GM19328 (cell line): Measurements from ENCODE around the gene AOC3.

Experiments used
- ATAC-seq: cut with Tn5 transposase; IDR thresholded peaks from one replicate; pipeline ENCODE4 v1.9.1; 2021; ENCODE audit warnings: mild to moderate bottlenecking, moderate library complexity; ENCODE audit not compliant: unreplicated experiment

AOC3 gene, protein sequence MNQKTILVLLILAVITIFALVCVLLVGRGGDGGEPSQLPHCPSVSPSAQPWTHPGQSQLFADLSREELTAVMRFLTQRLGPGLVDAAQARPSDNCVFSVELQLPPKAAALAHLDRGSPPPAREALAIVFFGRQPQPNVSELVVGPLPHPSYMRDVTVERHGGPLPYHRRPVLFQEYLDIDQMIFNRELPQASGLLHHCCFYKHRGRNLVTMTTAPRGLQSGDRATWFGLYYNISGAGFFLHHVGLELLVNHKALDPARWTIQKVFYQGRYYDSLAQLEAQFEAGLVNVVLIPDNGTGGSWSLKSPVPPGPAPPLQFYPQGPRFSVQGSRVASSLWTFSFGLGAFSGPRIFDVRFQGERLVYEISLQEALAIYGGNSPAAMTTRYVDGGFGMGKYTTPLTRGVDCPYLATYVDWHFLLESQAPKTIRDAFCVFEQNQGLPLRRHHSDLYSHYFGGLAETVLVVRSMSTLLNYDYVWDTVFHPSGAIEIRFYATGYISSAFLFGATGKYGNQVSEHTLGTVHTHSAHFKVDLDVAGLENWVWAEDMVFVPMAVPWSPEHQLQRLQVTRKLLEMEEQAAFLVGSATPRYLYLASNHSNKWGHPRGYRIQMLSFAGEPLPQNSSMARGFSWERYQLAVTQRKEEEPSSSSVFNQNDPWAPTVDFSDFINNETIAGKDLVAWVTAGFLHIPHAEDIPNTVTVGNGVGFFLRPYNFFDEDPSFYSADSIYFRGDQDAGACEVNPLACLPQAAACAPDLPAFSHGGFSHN

DNA sequence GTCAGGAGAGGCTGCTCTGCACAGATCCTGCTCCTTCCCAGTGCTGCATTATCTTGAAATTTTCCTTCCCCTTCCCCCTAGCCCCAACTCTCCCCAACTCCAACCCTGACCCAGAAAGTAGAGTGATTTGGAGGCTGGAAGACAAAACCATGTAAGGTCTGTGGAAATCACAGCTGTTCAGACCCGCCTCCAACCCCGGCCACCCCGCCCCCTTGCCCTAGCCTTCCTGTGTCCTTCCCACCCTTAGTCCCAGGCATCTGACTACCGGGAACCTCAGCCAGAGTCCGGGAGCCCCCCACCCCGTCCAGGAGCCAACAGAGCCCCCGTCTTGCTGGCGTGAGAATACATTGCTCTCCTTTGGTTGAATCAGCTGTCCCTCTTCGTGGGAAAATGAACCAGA, at the start of gene AOC3:
Gene AOC3 (plus strand): TSS at position 246 of the 400 bp plus-strand sequence. CDS start 145 bp downstream, at position 391.
- ATAC-seq = no peak

DNA sequence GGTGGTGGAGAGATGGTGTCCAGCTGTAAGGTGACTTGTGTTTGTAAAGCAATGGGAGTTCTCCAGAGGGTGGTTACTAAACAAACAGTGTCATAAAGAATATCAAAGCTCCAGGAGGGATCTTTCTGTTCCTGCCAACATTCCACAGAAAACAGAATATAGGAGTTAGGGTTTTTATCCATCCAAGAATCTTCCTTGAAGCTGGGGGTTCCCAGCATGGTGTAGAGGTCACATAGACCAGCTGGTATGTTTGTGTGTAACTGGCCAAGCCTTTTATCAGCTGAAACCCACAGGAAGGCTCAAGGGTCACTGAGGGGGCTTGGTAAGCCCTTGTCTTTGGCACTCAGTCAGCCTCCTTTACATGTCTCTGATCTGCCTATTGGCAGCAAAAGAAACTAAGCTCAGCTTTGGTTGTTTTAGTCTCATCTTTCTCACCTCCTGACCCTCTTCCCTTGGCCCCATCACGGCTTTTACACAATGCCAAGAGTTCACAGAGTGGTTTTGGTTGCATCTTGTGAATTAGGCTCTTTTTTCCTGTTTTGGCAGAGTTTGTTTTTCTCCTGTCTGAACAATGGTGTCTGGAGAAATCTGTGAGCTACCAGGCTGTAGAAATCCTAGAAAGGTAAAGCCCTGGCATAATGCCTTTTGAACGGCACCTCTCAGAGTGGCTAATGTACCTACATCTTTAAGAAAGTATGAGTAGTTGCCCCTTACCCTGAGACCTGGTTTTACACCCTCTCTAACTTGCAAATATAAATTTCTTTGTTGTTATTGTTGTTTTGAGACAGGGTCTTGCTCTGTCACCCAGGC, 47.7 kb upstream of the AOC3 start:
- ATAC-seq = no peak

DNA sequence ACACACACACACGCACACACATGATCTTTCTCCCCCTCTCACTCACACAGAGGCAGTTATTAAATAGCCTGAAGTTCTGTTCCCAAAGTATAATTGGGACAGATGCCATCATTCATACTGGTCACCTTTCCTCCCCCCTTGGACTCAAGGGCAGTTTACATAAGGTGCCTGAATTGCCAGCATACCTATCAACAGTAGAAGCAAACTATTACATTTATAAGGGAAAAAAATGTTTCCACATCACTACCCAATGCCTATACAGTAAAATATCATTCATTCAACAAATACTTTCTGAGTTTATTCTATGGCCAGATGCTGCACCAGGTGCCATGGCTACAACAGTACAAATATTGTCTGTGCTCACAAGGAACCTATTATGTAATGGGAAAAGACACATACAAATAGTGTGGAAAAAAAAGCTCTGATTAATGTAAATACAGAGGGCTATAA, 46.1 kb upstream of the AOC3 start:
- ATAC-seq = no peak

DNA sequence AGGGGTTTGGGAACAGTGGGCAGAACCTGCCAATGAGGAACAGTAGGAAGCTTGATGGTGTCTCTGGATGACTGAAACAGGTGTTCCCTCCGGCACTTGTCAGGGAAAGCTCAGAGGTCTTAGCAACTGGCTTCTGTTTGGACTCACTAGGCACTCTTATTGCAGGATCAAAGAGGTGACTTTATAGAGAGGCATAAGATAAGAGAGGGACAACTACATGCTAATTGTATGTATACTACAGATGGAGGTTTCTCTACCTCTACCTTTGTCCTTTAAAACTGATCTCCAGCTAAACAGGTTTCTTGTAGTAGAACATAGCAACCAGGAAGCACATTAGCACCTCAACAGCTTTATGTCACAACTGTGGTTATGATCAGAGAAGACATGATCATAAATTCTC, 44.8 kb upstream of the AOC3 start:
- ATAC-seq = no peak

DNA sequence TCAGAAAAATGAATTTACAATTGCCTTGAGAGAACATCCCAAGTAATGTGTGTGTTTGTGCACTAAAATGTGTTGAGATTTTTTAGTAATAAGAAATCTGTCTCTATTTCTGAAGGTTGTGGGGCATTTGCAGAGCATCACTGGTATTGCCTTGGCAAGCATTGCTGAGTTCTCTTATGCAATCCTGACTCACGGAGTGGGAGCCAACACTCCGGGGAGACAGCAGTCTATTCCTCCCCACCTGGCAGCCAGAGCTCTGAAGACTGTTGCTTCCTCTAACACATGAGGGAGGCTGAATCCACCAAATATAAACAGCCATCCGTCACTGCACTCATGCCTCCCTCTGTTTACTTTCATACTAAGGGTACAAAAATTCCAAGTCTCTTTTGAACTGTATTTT, 41.7 kb upstream of the AOC3 start:
- ATAC-seq = no peak

DNA sequence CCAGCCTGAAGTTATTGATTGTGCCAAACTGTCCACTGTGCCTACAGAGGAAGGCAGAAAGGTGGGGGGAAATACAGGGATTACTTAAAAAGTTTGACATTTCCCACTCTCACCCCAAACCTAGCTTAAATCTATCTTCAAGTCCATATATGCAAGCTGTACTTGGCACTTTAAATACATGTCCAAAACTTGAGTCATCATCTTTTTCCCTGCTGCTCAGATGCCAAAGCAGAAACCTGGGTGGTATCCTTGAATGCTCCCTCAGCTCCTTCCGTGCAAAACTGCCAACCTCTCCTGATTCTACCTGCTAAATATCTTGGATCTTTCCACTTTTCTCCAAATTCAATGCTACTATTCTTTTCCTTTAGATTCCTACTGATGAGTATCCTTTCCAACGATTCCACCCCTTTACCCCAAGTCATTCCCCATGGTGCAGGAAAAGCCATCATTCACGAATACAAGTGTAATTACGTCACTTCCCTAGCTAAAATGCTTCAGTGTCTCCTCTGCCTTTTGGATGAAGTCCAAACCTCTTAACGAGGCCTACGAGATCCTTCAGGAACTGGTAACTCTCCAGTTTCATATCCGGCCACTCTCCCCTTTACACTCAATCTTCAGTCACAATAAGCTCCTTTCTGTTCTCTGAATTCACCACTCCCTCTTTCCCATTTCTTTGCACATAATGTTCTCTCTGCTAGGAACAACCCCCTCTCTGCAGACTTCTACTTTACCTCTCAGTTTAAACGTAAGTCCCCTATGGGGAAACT, 36.2 kb upstream of the AOC3 start:
- no peak for ATAC-seq

DNA sequence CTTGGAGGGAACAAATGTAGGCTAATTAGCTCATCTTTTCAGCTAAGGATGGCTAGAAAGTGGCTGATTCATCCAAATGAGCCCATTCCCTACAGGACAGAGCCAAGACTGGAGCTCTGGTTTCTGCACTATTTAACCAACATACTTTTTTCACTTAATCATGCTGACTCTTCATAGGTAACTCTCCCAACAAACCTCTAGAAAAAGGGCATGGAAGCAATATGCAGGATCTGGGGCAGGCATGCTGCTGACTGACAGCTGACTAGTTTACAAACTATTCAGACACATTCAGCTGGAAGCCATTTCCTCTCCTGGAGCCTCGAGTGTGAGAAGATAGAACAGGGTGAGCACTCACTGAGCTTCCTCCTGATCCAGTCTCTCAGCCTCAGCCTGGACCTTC, 33.1 kb upstream of the AOC3 start:
- ATAC-seq = no peak

DNA sequence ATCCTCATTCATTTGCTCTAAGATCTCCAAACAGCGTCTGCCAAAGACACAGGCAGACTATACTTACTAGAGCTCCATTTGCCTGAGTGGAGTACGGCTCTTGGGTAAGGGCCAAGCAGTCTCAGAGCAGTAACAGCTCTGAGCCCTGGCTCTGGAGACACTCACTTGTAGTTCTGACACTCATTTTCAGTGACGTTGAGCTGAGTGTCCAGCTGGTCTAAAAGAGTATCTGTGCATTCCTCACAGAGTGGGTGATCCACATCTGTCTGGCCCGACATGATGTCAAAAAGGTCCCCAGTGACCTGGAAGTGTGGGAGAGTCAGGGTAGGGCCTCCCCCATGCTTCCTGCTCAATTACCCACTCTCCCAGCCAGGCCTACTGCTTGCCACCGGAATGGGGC, 32.6 kb upstream of the AOC3 start:
- ATAC-seq = no peak

DNA sequence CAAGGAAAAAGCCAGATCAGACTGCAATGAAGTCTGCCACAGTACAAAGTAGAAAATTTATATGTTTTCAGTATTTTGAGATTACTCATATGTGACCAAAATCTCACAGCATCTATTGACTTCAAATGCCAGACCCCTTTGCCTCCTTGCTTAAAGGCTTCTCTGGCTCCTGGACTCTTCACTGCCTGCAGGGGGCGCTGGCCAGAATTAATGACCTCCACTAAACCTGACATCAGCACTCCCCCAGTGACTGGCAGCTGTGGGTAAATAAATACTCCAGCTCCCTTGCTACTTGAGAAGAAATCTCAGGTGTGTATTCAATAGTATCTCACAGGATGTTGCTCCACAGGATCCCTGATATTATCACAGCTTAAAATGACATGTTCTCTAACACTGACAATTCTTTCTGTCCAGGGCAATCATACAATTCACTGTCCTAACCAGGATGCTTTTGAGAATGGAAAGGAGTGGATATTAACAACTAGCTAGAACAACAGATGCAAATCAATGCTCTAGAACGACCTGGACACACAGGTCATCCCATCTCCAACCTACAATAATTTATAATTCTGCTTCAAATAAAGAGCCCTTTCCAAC, 31.0 kb upstream of the AOC3 start:
- ATAC-seq = no peak

DNA sequence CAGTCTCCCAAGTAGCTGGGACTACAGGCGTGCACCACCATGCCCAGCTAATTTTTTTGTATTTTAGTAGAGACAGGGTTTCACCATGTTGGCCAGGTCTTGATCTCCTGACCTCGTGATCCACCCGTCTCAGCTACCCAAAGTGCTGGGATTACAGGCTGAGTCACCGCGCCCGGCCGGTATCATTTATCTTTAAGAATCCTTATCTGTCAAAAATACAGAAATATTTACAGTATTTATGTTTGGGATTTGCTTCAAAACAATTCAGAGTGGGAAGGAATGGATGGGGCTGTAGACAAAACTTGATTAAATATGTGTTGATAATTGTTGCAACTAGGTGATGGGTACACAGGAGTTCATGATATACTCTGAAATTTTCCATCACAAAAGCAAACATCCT, 29.8 kb upstream of the AOC3 start:
- ATAC-seq = no peak

DNA sequence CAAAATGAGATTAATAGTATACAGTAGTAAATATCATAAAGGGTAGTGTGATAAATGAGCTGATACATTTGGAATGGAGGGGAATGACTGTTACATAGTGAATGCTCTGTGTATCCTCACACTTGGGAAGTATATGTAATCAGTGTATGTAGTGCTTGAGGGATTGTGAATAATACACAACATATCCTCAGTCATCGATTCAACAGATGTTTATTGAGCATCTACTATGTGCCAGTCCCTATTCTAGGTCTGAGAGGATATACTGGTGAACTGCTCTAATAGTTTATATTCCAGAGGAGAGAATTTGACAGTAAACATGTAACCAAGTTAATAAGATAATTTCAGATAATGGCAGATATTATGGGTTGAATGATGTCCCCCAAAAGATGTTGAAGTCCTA, 23.5 kb upstream of the AOC3 start:
- no peak for ATAC-seq

DNA sequence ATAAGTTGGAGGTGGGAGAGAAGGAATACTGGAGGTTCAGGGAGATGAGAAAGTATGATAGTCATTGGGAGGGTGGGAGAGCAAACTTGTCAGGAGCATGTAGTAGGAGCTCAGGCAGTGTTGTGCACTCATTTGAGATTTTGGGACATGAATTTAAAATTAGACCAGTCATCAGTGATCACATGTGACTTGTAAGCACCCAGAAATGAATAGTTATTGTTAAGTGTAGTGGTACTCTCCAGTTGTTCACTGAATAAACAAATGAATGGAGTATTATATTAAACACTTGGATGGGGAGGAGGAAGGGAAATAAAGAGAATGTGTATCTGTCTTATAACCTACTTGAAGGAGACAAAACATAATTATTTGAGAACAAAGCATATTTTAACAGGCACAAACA, 20.0 kb upstream of the AOC3 start:
- no peak for ATAC-seq

DNA sequence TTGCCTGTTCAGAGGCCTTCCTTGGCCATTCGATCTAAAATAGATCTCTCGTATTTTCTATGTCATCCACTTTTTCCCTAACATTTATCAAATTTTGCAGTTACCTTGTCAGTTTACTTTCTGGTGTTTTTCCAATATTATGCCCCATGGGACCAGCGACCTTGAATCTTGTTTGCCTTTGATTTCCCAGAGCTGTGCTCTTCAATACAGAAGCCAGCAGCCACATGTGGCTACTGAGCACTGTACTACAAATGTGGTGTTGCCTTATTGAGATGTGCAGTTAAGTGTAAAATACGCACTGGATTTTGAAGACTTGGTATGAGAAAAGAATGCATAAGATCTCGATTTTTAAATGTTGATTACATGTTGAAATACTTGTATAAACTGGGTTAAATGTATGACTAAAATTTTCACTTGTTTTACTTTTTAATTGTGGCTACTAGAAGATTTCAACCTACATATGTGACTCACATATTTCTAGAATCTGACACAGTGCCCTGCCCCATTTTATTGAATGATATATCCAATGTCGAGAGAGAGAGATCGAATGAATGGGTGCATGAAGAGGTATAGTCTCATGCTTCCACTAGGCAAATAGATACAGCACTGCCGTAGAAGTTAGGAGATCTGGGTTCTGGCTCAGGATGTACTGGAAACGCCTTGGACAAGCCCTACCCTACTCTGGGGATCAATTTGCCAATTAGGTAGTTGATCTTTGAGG, 18.6 kb upstream of the AOC3 start:
- no peak for ATAC-seq

DNA sequence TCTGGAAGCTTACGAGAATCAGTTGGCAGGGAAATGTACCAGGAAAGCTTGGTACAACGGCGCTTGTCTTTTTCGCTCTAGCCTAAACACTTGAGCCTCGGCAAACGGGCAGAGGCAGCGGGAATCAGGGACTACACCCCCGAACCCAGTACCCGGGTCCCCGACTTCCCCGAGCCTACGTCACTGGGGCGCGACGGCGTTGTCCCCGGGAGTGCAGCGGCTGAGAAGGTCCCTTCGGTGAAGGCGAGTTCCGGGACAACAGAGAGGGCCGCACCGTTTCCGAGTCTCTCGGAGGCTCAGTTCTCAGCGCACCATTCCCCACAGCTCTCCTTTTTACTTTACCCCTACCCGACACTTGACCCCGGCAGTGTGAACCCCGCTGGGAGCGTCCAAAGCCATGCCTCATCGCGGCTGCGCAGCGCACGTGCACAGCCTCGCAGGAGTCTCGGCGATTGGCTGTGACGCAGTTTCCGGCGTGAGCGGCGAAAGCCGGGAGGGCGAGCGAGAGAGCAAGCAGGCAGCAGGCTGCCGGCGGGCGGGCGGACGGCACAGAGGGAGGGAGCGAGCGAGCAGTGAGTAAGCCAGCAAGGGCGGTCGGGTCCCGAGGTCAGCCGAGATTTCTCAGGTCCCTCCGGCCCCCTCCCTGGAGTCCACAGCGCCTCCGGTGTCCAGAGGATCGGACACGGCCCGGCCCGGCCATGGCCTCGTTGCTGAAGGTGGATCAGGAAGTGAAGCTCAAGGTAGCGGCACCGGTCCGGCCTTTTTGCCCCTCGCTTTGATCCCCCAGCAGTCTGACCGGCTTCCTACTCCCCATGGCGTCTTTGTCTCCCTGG, 17.8 kb upstream of the AOC3 start, which contains the start of gene PSME3:
Gene PSME3 (plus strand): TSS at position 464 of the 833 bp plus-strand sequence. CDS start 235 bp downstream, at position 699.
- ATAC-seq = peak; percentile 88

DNA sequence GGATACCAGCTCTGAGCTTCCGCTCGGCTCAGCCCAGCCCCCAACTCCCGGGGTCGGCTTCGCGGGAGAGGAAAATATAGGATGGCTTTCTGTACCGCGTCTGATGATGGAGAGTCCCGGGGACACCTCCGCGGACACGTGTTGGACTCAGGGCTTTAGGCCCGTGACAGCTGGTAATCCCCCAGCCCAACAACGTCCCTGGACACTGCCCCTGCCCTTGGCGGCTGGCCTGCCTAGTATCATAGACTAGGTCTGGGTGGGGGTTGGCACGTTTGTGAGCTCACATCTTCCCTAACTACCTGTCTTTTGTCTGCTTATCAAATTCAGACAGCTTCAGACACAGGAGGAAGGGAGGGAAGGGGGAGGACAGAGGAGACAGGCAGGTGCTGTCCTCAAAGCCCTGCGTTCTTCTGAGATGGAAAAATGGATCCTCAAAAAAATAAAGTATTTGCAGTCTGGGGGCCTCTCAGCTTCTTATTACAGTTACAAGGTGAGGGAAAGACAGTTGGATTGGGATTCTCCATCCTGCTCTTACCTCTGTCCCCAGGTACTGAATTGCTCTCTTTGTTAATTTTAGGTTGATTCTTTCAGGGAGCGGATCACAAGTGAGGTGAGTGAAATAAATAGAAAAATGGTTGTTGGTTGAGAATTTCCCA, 17.1 kb upstream of the AOC3 start:
- no peak for ATAC-seq

DNA sequence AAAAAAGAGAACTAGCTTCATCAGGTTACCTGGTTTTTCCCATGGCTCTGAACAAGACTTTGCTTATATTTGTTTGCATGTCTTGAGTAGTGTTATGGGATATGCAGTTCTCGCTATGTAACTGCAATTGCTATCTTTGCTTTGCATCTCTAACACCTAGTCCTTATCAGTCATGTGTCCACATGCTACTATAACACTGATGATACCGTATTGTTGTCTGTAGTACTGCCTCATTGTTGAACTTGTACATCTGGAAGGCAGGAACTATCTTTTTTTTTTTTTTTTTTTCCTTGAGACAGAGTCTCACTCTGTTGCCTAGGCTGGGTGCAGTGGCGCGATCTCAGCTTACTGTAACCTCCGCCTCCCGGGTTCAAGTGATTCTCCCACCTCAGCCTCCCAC, 15.3 kb upstream of the AOC3 start:
- ATAC-seq = no peak

DNA sequence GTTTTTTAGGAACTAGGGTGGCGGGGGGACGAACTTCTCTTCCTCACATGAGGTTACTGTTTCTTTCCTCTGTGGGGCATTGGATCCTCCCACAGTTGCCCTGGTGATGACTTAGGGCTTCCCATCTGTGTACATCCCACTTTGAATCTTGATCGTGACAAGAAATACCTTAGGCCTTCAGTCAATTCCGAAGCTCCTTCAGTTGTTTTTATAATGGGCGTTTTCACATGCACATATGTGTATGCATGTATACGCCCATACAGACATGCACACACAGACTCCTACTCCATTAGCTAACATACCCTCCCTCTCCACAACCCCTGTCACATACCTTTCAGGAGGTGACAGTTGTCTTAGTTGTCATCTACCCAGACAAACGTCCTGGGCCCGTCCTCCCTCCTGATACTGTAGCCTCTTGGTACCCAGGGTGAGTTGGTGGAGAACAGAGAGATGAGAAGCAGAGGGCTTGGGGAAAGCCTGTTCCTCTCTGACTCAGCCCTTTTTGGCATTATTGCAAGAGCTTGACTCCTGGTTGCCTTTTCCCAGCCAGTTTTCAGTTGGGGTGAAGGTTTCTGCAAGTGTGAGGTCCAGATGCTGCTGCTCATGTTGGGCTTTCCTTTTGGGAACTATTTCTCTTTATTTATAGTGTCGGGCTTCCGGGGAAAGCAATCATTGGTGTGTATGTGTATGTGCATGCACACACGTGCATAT, 8.9 kb upstream of the AOC3 start:
- ATAC-seq = no peak
